WERI-Rb-1 (cell line): ENCODE data around the gene RELCH.

Experiments used
- DNase-seq: peaks from one replicate; pipeline ENCODE4 v3.0.0-alpha.2; 2020
- H3K27ac ChIP-seq: fragments of 250-450 bp; sonication (Bioruptor Pico); 2 replicates; pipeline ENCODE4 v1.5.1; 2020; ENCODE audit warnings: mild to moderate bottlenecking, moderate library complexity
- H3K27me3 ChIP-seq: fragments of 250-450 bp; sonication (Bioruptor Pico); 2 replicates; pipeline ENCODE4 v1.5.1; 2021; ENCODE audit warnings: mild to moderate bottlenecking, low read depth, moderate library complexity; ENCODE audit not compliant: insufficient read depth, severe bottlenecking
- H3K36me3 ChIP-seq: fragments of 250-450 bp; sonication (Bioruptor Pico); 2 replicates; pipeline ENCODE4 v1.5.1; 2020; ENCODE audit warnings: mild to moderate bottlenecking, moderate library complexity
- H3K4me3 ChIP-seq: 2 replicates; pipeline ENCODE4 v1.5.1; 2011; ENCODE audit warnings: low read depth, mild to moderate bottlenecking, control low read depth, low read length
- H3K9me3 ChIP-seq: fragments of 250-450 bp; sonication (Bioruptor Pico); 2 replicates; pipeline ENCODE4 v1.5.1; 2021; ENCODE audit warnings: mild to moderate bottlenecking, moderate library complexity; ENCODE audit not compliant: severe bottlenecking
- TF ChIP-seq, protein P1 (sequence below): IDR thresholded peaks from 2 replicates; pipeline ENCODE4 v1.5.1; 2011; ENCODE audit warnings: low read depth, mild to moderate bottlenecking, control low read depth, inconsistent platforms, low read length

Gene RELCH

DNA sequence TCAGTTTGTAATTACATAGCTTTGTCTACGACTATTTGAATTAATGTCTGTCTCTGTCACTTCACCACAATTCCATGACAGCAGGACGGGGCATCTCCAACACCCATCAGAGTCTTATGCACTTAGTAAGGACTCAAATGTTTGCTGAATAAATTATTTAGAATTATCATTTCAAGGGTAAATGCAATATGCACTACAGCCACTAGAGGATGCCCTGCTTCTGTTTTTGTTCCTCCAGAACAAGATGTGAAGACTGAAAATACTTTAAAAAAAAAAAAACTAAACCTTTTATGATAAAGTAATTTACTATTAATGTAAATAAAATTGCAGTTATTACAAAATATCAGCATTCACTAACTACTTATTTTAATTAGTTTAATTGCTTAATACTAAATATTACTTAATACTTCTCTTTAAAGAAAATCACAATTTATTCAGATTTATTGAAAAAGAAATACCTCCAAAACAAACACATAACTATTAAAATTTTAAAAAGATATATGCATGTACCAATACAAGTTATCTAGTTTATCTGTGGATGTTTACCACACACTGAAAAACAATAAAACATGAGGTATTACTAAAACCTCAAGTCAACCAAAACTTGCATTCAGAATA is 3.4 kb upstream of the RELCH start:
- DNase-seq, result peak; percentile 49
- no peak overlapping the region for H3K4me3 ChIP-seq
- H3K9me3 ChIP-seq, result no peaks in the 10 kb centered on the region
- peaks cover 5% of the 10 kb centered on the region for H3K36me3 ChIP-seq
- no peak overlapping the region for H3K27ac ChIP-seq
- no peaks in the 10 kb centered on the region for H3K27me3 ChIP-seq
- TF ChIP-seq, protein P1, sequence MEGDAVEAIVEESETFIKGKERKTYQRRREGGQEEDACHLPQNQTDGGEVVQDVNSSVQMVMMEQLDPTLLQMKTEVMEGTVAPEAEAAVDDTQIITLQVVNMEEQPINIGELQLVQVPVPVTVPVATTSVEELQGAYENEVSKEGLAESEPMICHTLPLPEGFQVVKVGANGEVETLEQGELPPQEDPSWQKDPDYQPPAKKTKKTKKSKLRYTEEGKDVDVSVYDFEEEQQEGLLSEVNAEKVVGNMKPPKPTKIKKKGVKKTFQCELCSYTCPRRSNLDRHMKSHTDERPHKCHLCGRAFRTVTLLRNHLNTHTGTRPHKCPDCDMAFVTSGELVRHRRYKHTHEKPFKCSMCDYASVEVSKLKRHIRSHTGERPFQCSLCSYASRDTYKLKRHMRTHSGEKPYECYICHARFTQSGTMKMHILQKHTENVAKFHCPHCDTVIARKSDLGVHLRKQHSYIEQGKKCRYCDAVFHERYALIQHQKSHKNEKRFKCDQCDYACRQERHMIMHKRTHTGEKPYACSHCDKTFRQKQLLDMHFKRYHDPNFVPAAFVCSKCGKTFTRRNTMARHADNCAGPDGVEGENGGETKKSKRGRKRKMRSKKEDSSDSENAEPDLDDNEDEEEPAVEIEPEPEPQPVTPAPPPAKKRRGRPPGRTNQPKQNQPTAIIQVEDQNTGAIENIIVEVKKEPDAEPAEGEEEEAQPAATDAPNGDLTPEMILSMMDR, result peak; percentile 77

DNA sequence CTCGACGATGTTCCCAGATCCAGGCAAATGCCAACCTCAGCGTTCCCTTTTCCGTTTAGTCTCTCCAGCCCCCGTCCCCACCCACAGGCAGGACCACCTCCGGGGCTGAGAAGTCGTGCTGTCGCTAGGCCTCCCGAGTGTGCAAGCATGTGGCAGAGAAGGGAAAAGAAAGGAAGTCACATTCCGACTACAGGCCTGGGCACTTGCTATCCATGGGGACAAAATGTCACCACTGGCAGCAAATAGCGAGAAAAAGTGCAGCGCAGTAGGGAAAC is 619 bp upstream of the RELCH start:
- Histone ChIP-seq H3K27me3 (no peaks in the 10 kb centered on the region), H3K9me3 (no peaks in the 10 kb centered on the region), H3K4me3 (peak overlapping the region; percentile 98), H3K36me3 (peaks cover 5% of the 10 kb centered on the region), H3K27ac (peak overlapping the region; percentile 72)
- no peak for DNase-seq
- TF ChIP-seq, protein P1, result no peak

DNA sequence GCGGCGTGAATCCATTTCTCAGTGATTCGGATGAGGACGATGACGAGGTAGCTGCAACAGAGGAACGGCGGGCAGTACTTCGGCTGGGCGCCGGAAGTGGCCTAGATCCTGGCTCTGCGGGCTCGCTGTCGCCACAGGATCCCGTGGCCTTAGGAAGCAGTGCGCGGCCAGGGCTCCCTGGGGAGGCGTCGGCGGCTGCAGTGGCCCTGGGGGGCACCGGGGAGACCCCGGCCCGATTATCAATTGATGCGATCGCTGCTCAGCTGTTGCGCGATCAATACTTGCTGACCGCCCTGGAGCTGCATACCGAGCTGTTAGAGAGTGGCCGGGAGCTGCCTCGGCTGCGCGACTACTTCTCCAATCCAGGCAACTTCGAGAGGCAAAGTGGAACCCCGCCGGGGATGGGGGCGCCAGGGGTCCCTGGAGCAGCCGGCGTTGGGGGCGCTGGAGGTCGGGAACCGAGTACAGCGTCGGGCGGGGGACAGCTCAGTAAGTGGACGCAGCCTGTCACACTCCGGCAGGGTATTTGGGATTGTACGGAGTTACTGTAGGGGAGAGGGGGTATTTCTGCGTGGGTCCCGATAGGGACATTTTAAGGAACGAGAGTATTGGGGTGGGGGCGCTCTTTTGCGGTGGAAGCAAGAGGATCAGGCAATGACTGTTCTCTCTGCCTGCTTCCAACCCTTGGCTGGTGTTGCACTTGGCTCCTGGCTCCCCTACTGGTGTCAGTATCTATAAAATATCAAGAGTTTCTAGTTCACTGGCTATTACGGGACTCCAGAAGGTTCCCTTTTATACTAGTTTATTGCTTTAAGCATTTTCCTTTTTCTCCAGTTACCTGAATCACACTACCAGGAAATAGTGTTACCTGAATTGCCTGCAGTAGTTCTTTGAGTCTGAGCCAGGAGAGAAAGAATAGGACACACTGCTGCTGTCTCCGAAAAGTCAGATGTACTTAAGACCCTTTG is 772 bp downstream of the RELCH start:
- Histone ChIP-seq H3K9me3 (no peaks in the 10 kb centered on the region), H3K27me3 (no peaks in the 10 kb centered on the region), H3K4me3 (peak overlapping the region; percentile 98), H3K27ac (peak overlapping the region; percentile 93), H3K36me3 (peaks cover 5% of the 10 kb centered on the region)
- peak; percentile 51 for DNase-seq
- TF ChIP-seq, protein P1, result peak; percentile 27; the same call in 1 of the 2 replicates

DNA sequence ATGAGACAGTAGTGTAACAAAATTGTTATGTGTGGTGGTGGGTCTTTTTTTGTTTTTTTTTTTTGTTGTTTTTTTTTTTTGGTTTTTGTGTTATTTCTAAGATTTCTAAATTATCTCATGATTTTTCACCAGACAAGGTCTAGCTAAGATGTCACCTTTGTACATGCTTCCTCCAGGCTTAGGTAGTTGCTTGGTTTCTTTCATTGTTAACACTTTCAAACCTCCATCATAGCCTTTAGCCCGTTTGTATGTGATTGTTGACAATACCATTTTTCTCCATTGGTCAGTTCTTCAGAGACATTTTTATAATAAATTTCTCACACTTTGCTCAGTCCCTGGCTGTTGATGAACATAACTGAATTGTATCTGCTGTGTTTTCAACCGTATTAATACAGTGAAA is 2.2 kb downstream of the RELCH start:
- TF ChIP-seq, protein P1, result no peak
- no peak overlapping the region for H3K4me3 ChIP-seq
- H3K9me3 ChIP-seq, result no peaks in the 10 kb centered on the region
- H3K36me3 ChIP-seq, result peaks cover 5% of the 10 kb centered on the region
- no peaks in the 10 kb centered on the region for H3K27me3 ChIP-seq
- H3K27ac ChIP-seq, result no peak overlapping the region
- no peak for DNase-seq

DNA sequence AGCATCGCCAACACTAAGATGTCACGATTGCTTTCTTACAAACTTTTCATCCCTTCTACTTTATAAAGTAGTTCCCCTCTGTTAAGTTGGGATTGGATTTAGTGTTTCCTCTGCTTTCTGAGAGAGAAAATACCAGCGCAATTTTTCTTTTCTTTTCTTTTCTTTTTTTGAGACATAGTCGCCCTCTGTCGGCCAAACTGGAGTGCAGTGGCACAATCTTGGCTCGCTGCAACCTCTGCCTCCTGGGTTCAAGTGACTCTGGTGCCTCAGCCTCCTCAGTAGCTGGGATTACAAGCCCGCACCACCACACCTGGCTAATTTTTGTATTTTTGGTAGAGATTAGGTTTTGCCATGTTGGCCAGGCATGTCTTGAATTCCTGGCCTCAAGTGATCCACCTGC is 9.0 kb downstream of the RELCH start:
- Histone ChIP-seq H3K4me3 (no peak overlapping the region), H3K27ac (no peak overlapping the region)
- no peak for DNase-seq

More for the DNA sequence above, 9.0 kb downstream of the RELCH start:
- Histone ChIP-seq H3K27me3 (no peaks in the 10 kb centered on the region), H3K36me3 (no peaks in the 10 kb centered on the region), H3K9me3 (no peaks in the 10 kb centered on the region)
- TF ChIP-seq, protein P1, result no peak
